DOHH2 (cell line): Measurements from ENCODE around the gene RAD51B.

Experiments used
- CTCF ChIP-seq: fragments of 200-600 bp; sonication (generic); IDR thresholded peaks from one replicate; pipeline ENCODE4 v1.5.1; 2014; ENCODE audit warnings: antibody characterized with exemption, mild to moderate bottlenecking, low read depth, low read length; ENCODE audit not compliant: poor library complexity, severe bottlenecking
- EZH2phosphoT487 ChIP-seq: fragments of 200-600 bp; sonication (generic); IDR thresholded peaks from 2 replicates; pipeline ENCODE4 v1.6.1; 2017; ENCODE audit warnings: borderline replicate concordance, mild to moderate bottlenecking, antibody characterized with exemption, low read length, moderate library complexity, mixed read lengths

GRCh38 chr14:68015356-68016254, 196.0 kb downstream of the RAD51B start:
- TF ChIP-seq CTCF (no peak), EZH2phosphoT487 (no peak)
